Activated CD8-positive, alpha-beta memory T cell treated with anti-CD3 and anti-CD28 coated beads, Interleukin-2, amount 50 U/mL, for 1 hour (primary cell): Measurements from ENCODE around the gene NQO2.
"Not testable (repeated sequence)": the region's sequence is repeated elsewhere in the genome, so short reads cannot be mapped to it uniquely, and the experiment has no call there.

ENCODE experiments used
- DNase-seq: peaks from one replicate; pipeline ENCODE4 v3.0.0-alpha.2; 2020; ENCODE audit errors: extremely low read depth

The NQO2 gene

GRCh38 chr6:2989332-2990247 lies 10.1 kb upstream of the NQO2 start:
- peak; percentile 84 for DNase-seq

- no peak for DNase-seq
These were observed 9.3 kb upstream of the NQO2 start for GRCh38 chr6:2990248-2990931.

- DNase-seq = no peak
These were observed 8.7 kb upstream of the NQO2 start for GRCh38 chr6:2990932-2991506.

- no peak for DNase-seq
These were observed 7.2 kb upstream of the NQO2 start for GRCh38 chr6:2992330-2992979.

- DNase-seq = no peak
These were observed 5.9 kb upstream of the NQO2 start for GRCh38 chr6:2993755-2994317.

GRCh38 chr6:2998249-2998997 lies 1.3 kb upstream of the NQO2 start:
- DNase-seq = not testable (repeated sequence)

- DNase-seq = no peak
These were observed 586 bp upstream of the NQO2 start for GRCh38 chr6:2998998-2999617.

- DNase-seq = no peak
These were observed 1.6 kb downstream of the NQO2 start for GRCh38 chr6:3001146-3001772.

- DNase-seq = no peak
These were observed 2.1 kb downstream of the NQO2 start for GRCh38 chr6:3001773-3002293.

- DNase-seq = not testable (repeated sequence)
These were observed 3.5 kb downstream of the NQO2 start for GRCh38 chr6:3003226-3003625.

- no peak for DNase-seq
These were observed 5.4 kb downstream of the NQO2 start for GRCh38 chr6:3005077-3005476.

GRCh38 chr6:3005874-3006273 lies 6.2 kb downstream of the NQO2 start:
- DNase-seq = no peak

GRCh38 chr6:3006476-3006875 lies 6.8 kb downstream of the NQO2 start:
- DNase-seq = no peak

GRCh38 chr6:3007571-3007970 lies 7.9 kb downstream of the NQO2 start:
- no peak for DNase-seq

- not testable (repeated sequence) for DNase-seq
These were observed 9.1 kb downstream of the NQO2 start for GRCh38 chr6:3008712-3009265.

GRCh38 chr6:3009930-3010329 lies 10.2 kb downstream of the NQO2 start:
- no peak for DNase-seq

- no peak for DNase-seq
These were observed 11.5 kb downstream of the NQO2 start for GRCh38 chr6:3011158-3011557.

- no peak for DNase-seq
These were observed 11.9 kb downstream of the NQO2 start for GRCh38 chr6:3011592-3011991.

- DNase-seq = no peak
These were observed 13.8 kb downstream of the NQO2 start for GRCh38 chr6:3013486-3013885.
